Ovary (tissue), 3 donors: ENCODE results near the gene PTPRK.

ENCODE experiments used
- CTCF ChIP-seq, 3 donors: fragments of 450-650 bp in 2 of 3; fragments of 200-600 bp in 1 of 3; IDR thresholded peaks; one replicate each; pipeline versions ENCODE4 v1.5.1 to v1.8.0; 2016 to 2022; ENCODE audit warnings: antibody characterized with exemption in 3 of 3, mild to moderate bottlenecking in 1 of 3
- POLR2A ChIP-seq: fragments of 450-650 bp; IDR thresholded peaks from one replicate; pipeline ENCODE4 v1.6.1; 2017; ENCODE audit warnings: antibody characterized with exemption, mild to moderate bottlenecking, moderate library complexity
- donor health status: DM: no; HTN: no; CAD: no.

DNA sequence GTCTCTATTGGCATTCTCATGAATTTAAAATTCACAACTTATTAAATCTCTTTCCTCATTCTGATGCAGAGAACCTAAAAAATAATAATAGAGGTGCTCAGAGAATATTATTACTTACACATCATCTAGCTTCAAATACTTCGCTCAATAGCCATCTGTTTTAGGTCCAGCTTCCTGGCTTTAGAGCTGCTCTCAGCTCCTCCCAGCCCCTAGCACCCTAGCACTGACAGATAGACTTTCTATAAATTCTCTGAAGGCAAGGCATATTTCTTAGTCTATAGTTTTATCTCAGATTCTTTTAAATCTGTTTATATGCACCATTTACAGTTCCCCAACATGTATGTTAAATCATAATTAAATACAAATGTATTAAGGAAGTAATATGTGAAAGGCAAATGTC lies 281.3 kb downstream of the PTPRK start:
- TF ChIP-seq CTCF (IDR thresholded peaks at IDR 0.05) (no peak), POLR2A (no peak)
